GM19372 (cell line): ENCODE data around the gene CCR5AS.
"Not testable (repeated sequence)": the region's sequence is repeated elsewhere in the genome, so short reads cannot be mapped to it uniquely, and the experiment has no call there.

Experiments
- ATAC-seq: cut with Tn5 transposase; IDR thresholded peaks from one replicate; pipeline ENCODE4 v1.9.1; 2021; ENCODE audit warnings: mild to moderate bottlenecking, low read depth, moderate library complexity; ENCODE audit not compliant: unreplicated experiment

The CCR5AS gene

DNA sequence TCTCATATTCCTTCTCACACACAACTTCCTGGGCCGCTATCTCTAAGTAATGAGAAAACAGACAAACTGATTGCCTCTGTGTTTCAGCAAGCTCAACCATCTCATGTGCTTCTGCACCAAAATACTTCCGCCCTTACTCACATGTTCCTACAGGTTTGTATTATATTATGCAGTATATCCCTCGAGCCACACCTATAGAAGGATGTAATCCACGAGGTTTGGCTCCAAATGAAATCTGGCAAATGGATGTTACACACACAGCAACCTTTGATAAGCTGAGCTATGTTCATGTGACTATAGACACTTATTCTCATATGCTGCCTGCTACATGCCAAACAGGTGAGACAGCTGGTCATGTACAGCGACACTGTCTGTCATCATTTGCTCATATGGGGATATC is 22.8 kb upstream of the CCR5AS start:
- ATAC-seq: no peak

DNA sequence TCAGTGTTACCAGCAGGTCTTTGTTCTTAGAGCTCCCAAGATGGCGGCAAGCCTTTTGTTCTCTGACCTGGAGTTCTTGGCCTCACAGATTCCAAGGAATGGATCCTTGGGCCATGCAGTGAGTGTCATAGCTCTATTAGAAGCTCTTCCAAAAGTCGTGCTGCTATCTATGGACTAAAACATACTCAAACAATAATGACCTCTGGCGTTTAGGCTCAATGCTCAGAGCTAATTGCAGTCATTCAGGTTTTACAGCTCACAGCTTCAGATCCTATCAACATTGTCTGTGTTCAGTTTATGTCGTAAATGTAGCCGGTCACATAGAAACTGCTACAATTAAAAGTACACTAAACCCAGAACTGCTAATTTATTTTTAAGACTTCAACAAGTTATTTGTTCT is 22.4 kb upstream of the CCR5AS start:
- ATAC-seq: no peak

DNA sequence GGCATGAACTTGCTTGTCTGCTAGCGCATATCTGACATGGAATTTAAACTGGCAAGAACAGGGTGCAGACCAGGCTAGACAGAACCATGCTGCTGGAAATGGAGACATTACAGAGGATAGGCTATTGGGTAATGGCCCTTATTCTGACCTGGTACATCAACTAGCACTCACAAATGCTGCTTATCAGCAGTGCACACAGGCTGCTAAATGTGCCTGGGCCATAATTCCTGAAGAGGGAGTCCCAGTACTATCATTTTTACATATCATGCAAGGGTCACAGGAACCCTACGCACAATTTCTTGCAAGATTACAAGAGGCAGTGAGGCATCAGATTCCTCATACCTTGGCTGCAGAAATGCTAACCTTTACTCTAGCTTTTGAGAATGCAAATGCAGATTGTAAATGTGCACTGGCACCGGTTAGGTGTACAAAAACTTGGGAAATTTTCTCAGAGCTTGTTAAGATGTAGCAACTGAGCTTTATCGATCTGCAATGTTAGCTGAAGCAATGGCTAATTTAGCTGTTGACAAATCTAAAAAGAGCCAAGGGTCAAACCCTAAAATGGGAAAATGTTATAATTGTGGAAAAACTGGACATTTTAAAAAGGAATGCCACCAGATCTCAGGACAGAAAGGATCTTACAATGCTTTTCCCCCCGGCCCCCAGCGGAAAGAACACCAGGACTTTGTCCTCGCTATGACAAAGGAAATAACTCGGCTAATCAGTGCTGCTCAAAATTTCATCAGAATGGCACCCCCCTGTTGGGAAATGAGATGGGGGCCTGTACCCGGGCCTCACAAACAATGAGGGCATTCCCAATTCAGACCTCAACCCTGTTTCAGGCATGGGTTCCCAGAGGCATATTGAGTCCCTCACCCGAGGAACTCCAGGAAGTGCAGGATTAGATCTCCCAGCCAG is 21.3 kb upstream of the CCR5AS start:
- ATAC-seq: no peak

DNA sequence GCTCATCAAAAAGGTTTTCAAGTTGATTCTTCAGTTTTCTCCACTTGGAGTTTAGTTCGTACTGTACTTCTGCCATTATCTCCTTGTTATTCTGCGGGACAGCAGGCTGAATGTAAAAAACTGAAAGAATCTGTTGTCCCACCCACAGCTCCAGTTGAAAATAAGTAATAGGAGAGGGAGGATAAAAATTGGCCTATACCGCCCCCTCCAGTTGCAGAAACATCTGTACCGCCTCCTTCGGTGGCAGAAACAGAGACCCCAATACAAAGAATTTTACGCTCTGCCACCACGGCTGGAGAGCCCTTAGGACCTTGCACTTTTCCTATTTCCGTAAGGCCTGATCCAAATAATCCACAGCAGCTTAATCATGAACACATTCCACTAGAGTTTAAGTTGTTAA is 20.5 kb upstream of the CCR5AS start:
- ATAC-seq: not testable (repeated sequence)

DNA sequence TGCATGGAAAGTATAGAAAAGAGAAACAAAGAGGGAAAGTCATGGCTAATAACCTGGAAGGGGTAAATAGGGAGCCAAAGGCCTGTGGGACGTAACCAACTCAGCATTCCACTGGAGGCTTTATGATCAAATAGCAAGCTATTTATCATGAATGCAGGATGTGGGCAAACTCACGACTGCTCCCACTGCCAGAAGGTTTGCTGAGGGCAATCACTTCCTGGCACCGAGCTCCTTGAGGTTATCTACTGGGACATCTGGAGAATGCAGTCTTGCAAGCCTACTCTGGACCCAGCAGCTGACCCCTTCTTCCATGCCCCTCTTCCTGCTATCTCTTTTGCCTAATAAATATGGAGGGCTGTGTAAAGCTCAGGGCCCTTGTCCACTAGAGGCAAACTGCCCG is 19.6 kb upstream of the CCR5AS start:
- ATAC-seq: not testable (repeated sequence)

DNA sequence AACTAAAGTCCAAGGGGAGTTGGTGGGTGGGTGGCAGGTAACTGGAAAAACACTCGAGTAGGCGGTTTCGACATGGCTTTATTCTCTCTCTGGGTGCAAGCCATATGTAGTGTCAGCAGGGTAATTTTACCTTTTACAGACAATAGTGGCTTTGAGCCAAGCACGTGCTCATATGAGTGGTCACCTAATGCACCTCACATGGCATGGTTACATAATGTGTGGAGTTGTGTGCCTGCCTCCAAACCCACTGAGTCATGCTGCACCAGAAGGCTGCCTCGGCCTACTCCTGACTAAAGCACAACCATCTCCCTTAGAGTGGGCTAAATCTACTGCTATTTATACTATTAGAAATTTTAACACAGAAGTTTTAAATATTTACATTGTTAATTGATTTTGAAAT is 16.7 kb upstream of the CCR5AS start:
- ATAC-seq: no peak

DNA sequence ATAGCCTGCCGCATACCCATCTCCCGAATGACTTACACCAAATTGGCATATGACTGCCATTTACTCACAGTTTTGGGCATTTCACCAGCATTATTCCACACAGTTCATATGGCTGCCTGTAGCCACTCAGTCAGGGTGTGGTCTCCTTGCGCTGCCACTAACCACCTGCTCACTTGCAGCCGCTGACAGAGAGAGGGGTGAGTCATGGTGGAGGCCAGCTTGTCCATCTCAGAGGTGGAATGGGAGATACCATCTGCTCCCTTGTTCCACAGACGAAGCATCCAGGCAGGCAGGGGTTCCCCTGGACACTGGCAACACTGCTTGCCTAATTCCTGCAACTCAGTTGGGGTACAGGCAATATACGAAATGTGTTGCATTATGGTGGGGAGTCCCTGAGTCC is 15.8 kb upstream of the CCR5AS start:
- no peak for ATAC-seq

DNA sequence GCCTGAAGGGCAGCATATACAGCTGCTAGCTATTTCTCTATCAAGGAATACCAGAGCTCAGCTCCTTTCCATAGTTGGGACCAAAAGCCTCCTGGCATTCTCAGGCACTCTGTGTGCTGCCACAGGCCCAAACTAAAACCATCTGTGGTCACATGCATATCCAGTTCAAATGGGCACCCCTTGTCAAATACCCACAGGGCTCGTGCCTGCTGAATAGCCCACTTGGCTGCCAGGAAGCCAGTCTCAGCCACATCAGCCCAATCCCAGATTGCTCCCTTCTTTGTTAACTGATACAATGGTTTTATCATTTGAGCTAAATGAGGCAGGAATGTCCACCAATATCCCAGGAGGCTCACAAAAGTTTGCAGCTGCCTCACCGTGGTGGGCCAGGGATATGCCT is 14.1 kb upstream of the CCR5AS start:
- ATAC-seq: no peak

DNA sequence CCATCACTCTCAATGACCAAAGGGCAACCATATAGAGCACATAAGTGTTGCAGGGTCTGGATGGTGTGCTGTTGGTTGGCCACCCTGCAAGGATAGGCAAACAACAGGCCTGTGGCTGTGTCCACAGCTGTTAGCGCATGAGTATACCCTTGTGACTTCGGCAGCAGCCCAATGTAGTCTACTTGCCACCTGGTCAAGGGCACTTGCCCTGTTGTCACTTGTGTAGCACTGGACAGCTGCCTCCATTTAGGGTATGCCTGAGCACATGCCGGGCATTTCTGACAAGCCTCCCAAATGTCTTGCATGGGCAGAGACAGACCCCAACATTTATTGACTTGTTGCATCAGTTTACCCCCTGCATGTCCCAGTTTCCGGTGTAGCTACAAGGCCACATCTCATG is 12.9 kb upstream of the CCR5AS start:
- ATAC-seq: no peak

DNA sequence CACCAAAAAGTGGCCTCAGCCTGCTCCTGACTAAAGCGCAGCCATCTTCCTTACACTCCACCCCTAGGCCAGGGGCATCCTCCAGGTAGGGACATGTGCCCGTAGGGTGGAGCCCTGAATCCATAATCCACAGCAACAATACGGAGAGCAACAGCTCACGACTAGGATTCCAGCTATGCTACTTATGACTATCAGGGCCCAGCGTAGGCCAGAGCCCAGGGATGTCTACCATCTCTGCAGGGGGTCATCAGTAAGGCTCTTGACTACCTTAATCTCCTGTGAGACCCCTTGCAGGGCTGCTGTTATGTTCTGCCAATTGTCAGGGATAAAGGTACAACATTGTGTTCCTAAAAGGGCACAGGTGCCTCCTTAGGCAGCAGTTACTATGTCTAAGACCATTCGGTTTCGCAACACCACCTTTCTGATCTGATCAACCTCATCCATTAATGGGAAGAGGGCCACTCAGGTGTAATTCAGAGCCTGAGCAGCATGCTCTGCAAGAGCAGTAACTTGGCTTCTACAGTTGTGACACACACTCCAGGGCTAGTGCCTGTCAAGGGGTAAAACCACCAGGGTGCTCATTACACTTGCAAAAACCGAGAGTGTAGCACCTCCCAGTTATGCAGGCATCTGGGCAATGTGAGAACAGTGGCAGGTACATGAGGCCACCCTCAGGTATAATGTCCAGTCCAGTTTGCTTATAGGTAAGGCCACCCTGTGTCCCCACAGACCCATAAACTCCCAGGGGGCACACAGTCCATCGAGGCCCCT is 11.2 kb upstream of the CCR5AS start:
- ATAC-seq: no peak

DNA sequence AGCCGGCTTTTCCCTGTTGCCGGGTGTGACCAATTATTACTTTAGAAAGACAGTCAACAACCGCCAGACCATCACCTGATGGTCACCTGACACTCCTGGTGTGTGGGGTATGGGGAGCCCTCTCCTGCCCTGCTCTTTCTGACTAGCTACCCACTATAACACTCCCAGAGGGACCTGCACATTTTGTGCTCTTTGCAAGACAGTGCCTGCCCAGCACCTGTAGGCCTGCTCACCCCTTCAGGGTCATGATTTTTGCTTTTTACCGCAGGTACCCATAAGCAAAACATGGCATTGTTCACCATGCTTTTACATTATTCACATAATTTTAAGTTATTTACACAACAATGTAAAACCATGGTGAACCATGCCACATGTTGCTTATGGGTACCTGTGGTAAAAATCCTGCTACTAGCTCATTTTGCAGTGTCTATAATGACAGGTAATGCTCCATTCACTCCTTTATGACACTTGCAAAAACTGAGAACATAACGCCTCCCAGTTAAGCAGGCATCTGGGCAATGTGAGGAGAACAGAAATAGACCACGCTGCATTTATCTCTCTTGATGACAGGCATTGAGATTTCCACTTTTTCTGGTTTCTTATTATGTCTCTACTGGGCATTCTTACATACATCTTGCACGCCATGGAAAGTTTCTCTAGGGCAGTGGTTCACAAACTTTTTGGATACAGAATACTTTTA is 10.1 kb upstream of the CCR5AS start:
- ATAC-seq: no peak

DNA sequence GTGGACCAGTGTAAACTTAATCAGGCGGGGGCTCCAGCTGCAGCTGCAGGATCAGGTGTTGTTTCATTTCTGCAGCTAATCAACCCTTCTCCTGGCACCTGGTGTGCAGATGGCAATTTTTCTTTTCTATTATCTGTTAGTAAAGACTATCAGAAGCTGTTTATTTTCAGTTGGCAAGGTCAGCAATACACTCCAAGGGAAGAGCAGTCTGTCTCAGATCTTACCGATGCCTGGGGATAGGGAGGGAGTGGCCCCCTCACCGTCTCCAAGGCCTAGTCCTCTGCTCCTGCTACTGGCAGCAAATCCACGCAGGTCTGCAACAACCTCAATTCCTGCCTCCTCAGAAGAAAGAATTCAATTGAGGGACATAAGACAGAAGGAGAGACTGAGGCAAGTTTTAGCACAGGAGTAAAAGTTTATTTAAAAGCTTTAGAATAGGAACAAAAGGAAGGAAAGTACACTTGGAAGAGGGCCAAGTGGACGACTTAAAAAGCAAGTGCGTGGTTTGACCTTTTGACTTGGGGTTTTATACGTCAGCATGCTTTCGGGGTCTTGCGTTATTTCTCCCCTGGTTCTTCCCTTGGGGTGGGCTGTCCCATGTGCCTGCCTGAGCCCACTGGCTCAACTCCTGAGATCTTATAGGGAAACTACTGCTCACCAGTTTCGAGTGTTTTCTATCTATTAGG is 9.4 kb upstream of the CCR5AS start:
- ATAC-seq: no peak

DNA sequence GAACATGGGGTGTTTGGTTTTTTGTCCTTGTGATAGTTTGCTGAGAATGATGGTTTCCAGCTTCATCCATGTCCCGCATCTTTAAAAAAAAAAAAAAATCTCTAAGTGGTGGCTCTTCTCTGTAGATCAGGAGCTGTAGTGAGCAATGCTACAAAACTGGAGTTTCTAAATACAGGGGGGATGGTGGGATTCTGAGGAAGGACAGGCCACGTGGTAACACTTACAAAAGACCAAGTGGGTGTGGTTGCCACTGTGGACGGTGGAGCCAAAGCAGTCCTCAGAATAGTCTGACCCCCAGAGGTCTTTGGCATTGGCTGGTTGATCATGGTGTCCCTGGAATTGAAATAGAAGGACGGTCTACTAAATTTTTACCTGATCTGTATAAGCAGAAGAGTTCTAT is 7.9 kb upstream of the CCR5AS start:
- no peak for ATAC-seq

DNA sequence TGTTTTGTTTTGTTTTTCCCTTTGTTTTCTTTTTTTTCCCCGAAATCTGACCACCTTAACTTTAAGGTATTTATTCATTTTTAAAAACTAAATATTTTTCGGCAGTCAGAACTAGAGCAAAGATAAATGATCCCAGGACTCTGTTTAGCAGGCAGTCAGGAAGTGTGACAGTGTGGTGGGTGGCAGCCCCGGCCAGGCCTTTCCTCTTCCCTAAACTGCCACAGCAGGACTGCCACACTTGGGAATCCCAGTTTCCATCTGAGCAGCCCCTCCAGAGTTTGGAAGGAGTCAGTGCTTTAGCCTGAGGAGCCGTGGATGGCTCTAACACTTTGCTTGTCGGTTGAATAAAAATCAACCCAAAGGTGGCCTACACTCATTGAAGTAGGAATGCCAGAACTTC is 7.1 kb upstream of the CCR5AS start:
- ATAC-seq: no peak

DNA sequence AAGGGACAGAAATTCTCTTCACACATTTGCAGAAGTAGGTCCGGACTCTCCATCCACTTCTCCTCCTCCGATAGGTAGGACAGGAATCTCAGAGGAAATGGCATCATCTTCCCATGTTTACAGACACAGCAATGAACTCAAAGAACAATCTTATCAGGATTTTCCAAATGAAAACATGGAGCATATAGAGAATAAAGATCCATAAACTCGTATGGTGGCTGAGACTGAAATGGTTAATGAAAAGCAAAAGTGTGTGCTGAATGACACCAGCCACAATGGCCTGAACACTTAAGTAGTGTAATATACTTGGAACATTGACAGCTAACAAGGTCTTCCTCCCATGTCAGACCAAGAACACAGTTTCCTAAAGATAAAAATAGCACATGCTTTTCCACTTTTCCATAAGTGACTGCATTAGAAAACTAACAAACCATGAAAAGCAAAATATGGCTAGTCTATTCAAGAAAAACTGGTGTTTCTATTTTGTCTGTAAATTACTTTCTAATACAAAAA is 6.0 kb upstream of the CCR5AS start:
- no peak for ATAC-seq

DNA sequence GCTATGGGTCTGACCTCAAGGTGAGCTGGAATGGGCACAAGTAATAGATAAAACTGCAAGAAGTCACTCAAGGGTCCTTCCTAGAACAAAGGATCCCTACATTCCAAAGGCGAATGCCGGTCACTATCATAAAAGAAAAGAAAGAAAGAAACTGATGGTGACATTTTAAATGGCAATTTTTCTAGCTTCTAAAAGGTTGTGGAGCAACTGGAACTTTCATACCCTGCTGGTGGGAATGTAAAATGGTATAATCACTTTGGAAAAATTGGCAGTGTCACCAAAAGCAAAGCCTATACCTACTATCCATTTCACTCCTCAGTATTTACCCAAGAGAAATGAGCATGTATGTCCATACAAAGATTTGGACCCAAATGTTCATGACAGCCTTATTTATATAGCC is 4.4 kb upstream of the CCR5AS start:
- ATAC-seq: no peak

DNA sequence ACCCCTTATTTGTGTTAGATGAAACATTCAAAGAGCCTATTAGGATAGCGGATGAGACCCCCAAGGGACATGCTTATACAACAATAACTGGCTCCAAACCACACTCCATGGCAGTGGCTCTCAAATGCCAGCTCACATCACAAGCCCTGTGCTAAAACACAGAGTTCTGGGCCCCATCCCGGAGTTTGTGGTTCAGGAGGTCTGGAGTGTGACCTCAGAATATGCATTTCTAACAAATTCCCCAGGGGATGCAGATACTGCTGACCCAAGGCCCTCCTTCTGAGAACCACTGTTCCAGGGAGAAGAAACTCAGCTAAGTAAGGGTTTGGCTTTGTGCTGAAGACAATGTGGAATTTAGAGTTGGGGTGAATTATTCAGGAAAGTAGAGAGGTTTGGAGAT is 3.8 kb upstream of the CCR5AS start:
- ATAC-seq: no peak

DNA sequence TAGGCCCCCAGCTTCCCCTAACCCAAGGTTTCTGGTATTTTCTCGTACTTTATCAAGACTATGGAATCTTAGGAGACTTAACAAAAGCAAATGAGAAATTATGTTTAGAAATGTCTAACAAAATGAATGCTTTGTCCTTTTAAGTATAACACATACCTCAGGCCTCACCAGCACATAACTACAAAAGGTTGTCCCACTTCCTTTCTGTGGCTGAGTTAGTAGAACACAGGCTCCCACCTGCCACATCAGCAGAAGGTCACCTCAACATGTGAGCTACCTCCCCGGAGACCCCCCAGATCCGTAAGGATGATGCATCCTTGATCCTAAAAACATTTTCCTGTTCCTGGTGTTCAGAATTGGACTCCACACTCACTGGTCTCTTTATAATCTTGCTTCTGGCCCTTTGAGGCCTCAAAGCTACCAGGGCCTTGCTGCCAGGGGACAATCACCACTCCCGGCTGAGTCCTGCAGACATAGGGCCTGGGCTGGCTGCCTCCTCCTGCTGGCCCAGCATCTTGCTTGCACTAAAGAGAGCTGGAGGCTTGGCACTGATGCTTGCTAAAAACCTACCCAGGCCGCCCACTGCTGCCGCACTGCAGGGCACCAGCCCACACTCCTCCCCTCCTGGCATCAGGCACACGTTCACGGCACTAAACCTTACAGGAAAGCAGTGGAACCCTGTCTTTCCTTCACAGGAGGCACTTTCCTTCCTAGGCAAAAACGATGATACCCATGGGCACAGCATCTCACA is 3.0 kb upstream of the CCR5AS start:
- ATAC-seq: no peak

DNA sequence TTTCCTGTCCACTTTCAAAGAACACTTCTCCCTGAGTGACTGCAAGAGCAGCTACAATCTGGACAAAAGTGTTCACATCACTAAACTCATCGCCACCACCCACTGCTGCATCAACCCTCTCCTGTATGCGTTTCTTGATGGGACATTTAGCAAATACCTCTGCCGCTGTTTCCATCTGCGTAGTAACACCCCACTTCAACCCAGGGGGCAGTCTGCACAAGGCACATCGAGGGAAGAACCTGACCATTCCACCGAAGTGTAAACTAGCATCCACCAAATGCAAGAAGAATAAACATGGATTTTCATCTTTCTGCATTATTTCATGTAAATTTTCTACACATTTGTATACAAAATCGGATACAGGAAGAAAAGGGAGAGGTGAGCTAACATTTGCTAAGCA is 2.0 kb upstream of the CCR5AS start:
- ATAC-seq: no peak

DNA sequence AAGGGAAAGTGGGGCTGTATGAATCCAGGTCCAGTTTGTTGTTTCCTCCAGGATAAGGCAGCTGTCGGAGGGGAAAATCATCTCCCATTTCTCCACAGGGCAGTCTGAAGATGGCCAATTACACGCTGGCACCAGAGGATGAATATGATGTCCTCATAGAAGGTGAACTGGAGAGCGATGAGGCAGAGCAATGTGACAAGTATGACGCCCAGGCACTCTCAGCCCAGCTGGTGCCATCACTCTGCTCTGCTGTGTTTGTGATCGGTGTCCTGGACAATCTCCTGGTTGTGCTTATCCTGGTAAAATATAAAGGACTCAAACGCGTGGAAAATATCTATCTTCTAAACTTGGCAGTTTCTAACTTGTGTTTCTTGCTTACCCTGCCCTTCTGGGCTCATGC is 1.1 kb upstream of the CCR5AS start:
- ATAC-seq: no peak
